GM21526 (cell line): ENCODE data around the gene ZCCHC4.
"Not testable (repeated sequence)": the region's sequence is repeated elsewhere in the genome, so short reads cannot be mapped to it uniquely, and the experiment has no call there.

Experiments
- ATAC-seq: cut with Tn5 transposase; IDR thresholded peaks from one replicate; pipeline ENCODE4 v1.9.1; 2021; ENCODE audit warnings: moderate library complexity; ENCODE audit not compliant: unreplicated experiment, low FRiP score

Gene ZCCHC4

GRCh38 chr4:25320336-25320735 is 7.8 kb downstream of the ZCCHC4 start:
- ATAC-seq = no peak

- no peak for ATAC-seq
Measured at GRCh38 chr4:25320773-25321172, 8.2 kb downstream of the ZCCHC4 start.

GRCh38 chr4:25321703-25322102 is 9.1 kb downstream of the ZCCHC4 start:
- no peak for ATAC-seq

GRCh38 chr4:25328463-25328862 is 15.9 kb downstream of the ZCCHC4 start:
- ATAC-seq = not testable (repeated sequence)

- no peak for ATAC-seq
Measured at GRCh38 chr4:25330335-25330734, 17.8 kb downstream of the ZCCHC4 start.

GRCh38 chr4:25330905-25331808 is 18.6 kb downstream of the ZCCHC4 start:
- ATAC-seq = peak; percentile 85

- ATAC-seq = no peak
Measured at GRCh38 chr4:25343671-25344070, 31.1 kb downstream of the ZCCHC4 start.

- ATAC-seq = no peak
Measured at GRCh38 chr4:25345744-25346143, 33.2 kb downstream of the ZCCHC4 start.

- ATAC-seq = no peak
Measured at GRCh38 chr4:25346913-25347312, 34.3 kb downstream of the ZCCHC4 start.

- ATAC-seq = no peak
Measured at GRCh38 chr4:25347473-25347872, 34.9 kb downstream of the ZCCHC4 start.

- ATAC-seq = no peak
Measured at GRCh38 chr4:25347971-25348370, 35.4 kb downstream of the ZCCHC4 start.

- no peak for ATAC-seq
Measured at GRCh38 chr4:25350561-25350960, 38.0 kb downstream of the ZCCHC4 start.

GRCh38 chr4:25351777-25352416 is 39.3 kb downstream of the ZCCHC4 start:
- no peak for ATAC-seq

GRCh38 chr4:25356068-25356467 is 43.5 kb downstream of the ZCCHC4 start:
- no peak for ATAC-seq

- no peak for ATAC-seq
Measured at GRCh38 chr4:25358515-25359275, 46.1 kb downstream of the ZCCHC4 start.

GRCh38 chr4:25361253-25361652 is 48.7 kb downstream of the ZCCHC4 start:
- no peak for ATAC-seq

- ATAC-seq = no peak
Measured at GRCh38 chr4:25367004-25367621, 54.5 kb downstream of the ZCCHC4 start.

GRCh38 chr4:25367877-25368276 is 55.3 kb downstream of the ZCCHC4 start:
- no peak for ATAC-seq

- no peak for ATAC-seq
Measured at GRCh38 chr4:25368315-25368714, 55.7 kb downstream of the ZCCHC4 start.

GRCh38 chr4:25370242-25370641 is 57.7 kb downstream of the ZCCHC4 start:
- ATAC-seq = no peak

GRCh38 chr4:25372549-25372948 is 60.0 kb downstream of the ZCCHC4 start:
- not testable (repeated sequence) for ATAC-seq
